ENCODE measurements around the gene SRD5A1. TPM values are rescaled to one million over a fixed set of nuclear protein-coding genes. Genes with fewer than 3 reads are reported as not detected.

The SRD5A1 gene
- total RNA-seq, 1 experiment from 2014 or later, result 39.6 TPM

- Histone ChIP-seq H3K4me2 (ENCODE audit: low read length) (peak overlapping the region; percentile 84), H3K27ac (ENCODE audit: low read length) (no peak overlapping the region), H3K4me1 (ENCODE audit: insufficient read depth, low read length) (peaks cover 42% of the 10 kb centered on the region), H3K9me2 (replicated peaks; ENCODE audit: low read length) (no peaks in the 10 kb centered on the region), H3K36me3 (ENCODE audit: low read depth, low read length) (peaks cover 13% of the 10 kb centered on the region), H3F3A (ENCODE audit: low read length, unreplicated experiment) (no peaks in the 10 kb centered on the region), H3K79me2 (ENCODE audit: low read length) (peaks cover 53% of the 10 kb centered on the region), H4K20me1 (ENCODE audit: low read length) (peaks cover 48% of the 10 kb centered on the region), H3K9me3 (ENCODE audit: low read length) (no peaks in the 10 kb centered on the region), H2AFZ (ENCODE audit: low read length) (peak overlapping the region; percentile 18), H3K9ac (ENCODE audit: low read length) (peak overlapping the region; percentile 64), H3K27me3 (ENCODE audit: low read length) (no peaks in the 10 kb centered on the region), H3K4me3 (ENCODE audit: low read length) (peak overlapping the region; percentile 87)
- TF ChIP-seq EZH2phosphoT487 (IDR thresholded peaks at IDR 0.05; ENCODE audit: borderline replicate concordance, low read length) (no peak), CTCF (conservative IDR thresholded peaks at IDR 0.05; ENCODE audit: low read depth, low read length) (no peak), EZH2 (IDR thresholded peaks at IDR 0.05; ENCODE audit: low read length, unreplicated experiment) (no peak)
- BruUV-seq (replicated peaks), result no TSS peak
- intact Hi-C loops (cut with micrococcal nuclease), result no loop called here
- ATAC-seq, result 0 out of 2 replicates have a peak, but pooled peaks have one; percentile 1
- CTCF ChIA-PET, result no interaction called here
- POLR2A ChIA-PET (ENCODE audit: unreplicated experiment), result no interaction called here
- peak; percentile 55 for DNase-seq
Measured at GRCh38 chr5:6714226-6715041, 81.2 kb downstream of the SRD5A1 start.

- ChIA-PET POLR2A (ENCODE audit: unreplicated experiment) (no interaction called here), CTCF (no interaction called here)
- Histone ChIP-seq H4K20me1 (ENCODE audit: low read length) (peaks cover 56% of the 10 kb centered on the region), H2AFZ (ENCODE audit: low read length) (no peak overlapping the region), H3K27ac (ENCODE audit: low read length) (no peak overlapping the region), H3K4me3 (ENCODE audit: low read length) (peak overlapping the region; percentile 87), H3K9me3 (ENCODE audit: low read length) (no peaks in the 10 kb centered on the region), H3K4me1 (ENCODE audit: insufficient read depth, low read length) (peaks cover 42% of the 10 kb centered on the region), H3K79me2 (ENCODE audit: low read length) (peaks cover 62% of the 10 kb centered on the region), H3K9ac (ENCODE audit: low read length) (peak overlapping the region; percentile 64), H3K9me2 (replicated peaks; ENCODE audit: low read length) (no peaks in the 10 kb centered on the region), H3K36me3 (ENCODE audit: low read depth, low read length) (peaks cover 16% of the 10 kb centered on the region), H3K27me3 (ENCODE audit: low read length) (no peaks in the 10 kb centered on the region), H3F3A (ENCODE audit: low read length, unreplicated experiment) (no peaks in the 10 kb centered on the region), H3K4me2 (ENCODE audit: low read length) (peak overlapping the region; percentile 84)
- TF ChIP-seq EZH2phosphoT487 (IDR thresholded peaks at IDR 0.05; ENCODE audit: borderline replicate concordance, low read length), result no peak
- ATAC-seq (no peak), DNase-seq (peak; percentile 40)
- no TSS peak for BruUV-seq (replicated peaks)
- intact Hi-C loops (cut with micrococcal nuclease), result no loop called here
Measured at GRCh38 chr5:6715271-6715670, 82.0 kb downstream of the SRD5A1 start.

GRCh38 chr5:6715758-6716628 lies 82.8 kb downstream of the SRD5A1 start:
- no peak overlapping the region for H3K27ac ChIP-seq (ENCODE audit: low read length)
- H3K4me1 ChIP-seq (ENCODE audit: insufficient read depth, low read length), result peaks cover 42% of the 10 kb centered on the region
- CTCF ChIA-PET, result no interaction called here
- H3K4me2 ChIP-seq (ENCODE audit: low read length), result peak overlapping the region; percentile 84
- peak overlapping the region; percentile 87 for H3K4me3 ChIP-seq (ENCODE audit: low read length)
- DNase-seq (no peak), ATAC-seq (no peak)
- H3K9me3 ChIP-seq (ENCODE audit: low read length), result no peaks in the 10 kb centered on the region
- H3K9ac ChIP-seq (ENCODE audit: low read length), result peak overlapping the region; percentile 64
- peaks cover 16% of the 10 kb centered on the region for H3K36me3 ChIP-seq (ENCODE audit: low read depth, low read length)
- POLR2A ChIA-PET (ENCODE audit: unreplicated experiment), result no interaction called here
- TF ChIP-seq CTCF (conservative IDR thresholded peaks at IDR 0.05; ENCODE audit: low read depth, low read length), result no peak
- intact Hi-C loops (cut with micrococcal nuclease), result no loop called here
- no peaks in the 10 kb centered on the region for H3K27me3 ChIP-seq (ENCODE audit: low read length)
- no peaks in the 10 kb centered on the region for H3K9me2 ChIP-seq (replicated peaks; ENCODE audit: low read length)
- H3F3A ChIP-seq (ENCODE audit: low read length, unreplicated experiment), result no peaks in the 10 kb centered on the region
- peak overlapping the region; percentile 16; the same call in 1 of the 2 replicates for H2AFZ ChIP-seq (ENCODE audit: low read length)
- peaks cover 68% of the 10 kb centered on the region for H3K79me2 ChIP-seq (ENCODE audit: low read length)
- H4K20me1 ChIP-seq (ENCODE audit: low read length), result peaks cover 57% of the 10 kb centered on the region
- BruUV-seq (replicated peaks), result TSS peak; percentile 43
